Fibroblast of villous mesenchyme (primary cell): ENCODE results near the gene LSM14B. TPM values are rescaled to one million over a fixed set of nuclear protein-coding genes. Genes with fewer than 3 reads are reported as not detected.

ENCODE experiments used
- DNase-seq: peaks from one replicate; pipeline ENCODE4 v3.0.0-alpha.2; 2010; ENCODE audit warnings: low read depth
- H3K4me3 ChIP-seq: 2 replicates; pipeline ENCODE4 v1.5.1; 2011; ENCODE audit warnings: low read depth, mild to moderate bottlenecking, low read length
- total RNA-seq: library from RNA; depleted of rRNA; stranded (reverse); fragments of >200 nt; gene quantifications from 2 replicates; pipeline ENCODE4 v1.2.3, GENCODE V29; 2012
- TF ChIP-seq, protein P1 (sequence below): IDR thresholded peaks from 2 replicates; pipeline ENCODE4 v1.5.1; 2012; ENCODE audit warnings: low read depth, mild to moderate bottlenecking, low read length; ENCODE audit not compliant: insufficient read depth

Gene LSM14B
- total RNA-seq, 1 donor: 30.7 TPM

DNA sequence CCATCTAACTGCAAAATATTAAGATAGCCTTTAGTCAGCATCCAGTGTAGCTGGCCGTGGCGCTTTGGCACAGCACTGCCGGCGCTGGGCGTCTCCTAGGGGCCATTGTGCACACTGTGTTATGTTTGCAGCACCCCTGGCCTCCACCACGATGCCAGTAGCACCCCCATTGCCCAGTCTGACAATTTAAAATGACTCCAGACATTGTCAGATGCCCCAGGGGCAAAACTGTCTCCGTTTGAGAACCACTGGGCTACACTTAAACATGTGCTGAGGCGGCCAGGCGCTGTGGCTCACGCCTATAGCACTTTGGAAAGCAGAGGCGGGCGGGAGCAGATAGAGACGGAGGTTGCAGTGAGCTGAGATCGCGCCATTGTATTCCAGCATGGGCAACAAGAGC lies 54.6 kb downstream of the LSM14B start:
- no peak overlapping the region for H3K4me3 ChIP-seq

DNA sequence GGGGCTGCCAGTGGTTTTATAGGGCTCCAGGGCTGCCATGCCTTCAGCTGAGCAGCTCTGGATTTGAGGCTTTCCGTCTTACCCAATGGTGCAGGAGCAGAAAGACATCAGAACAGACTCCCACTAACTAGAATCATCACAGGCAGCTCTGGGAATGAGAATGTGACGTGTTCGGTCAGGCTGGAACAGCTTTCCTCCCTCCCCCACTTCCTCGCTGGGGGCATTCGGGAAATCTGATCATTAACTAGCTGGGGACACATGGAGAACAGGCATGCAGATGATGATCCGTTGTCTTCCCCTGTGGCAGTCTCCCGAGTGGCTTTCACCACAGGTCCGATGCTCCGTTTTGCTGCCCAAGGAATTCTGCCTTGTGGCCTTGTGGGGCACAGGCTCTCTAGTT lies 55.0 kb downstream of the LSM14B start:
- no peak for DNase-seq
- H3K4me3 ChIP-seq: no peak overlapping the region
- TF ChIP-seq, protein P1, sequence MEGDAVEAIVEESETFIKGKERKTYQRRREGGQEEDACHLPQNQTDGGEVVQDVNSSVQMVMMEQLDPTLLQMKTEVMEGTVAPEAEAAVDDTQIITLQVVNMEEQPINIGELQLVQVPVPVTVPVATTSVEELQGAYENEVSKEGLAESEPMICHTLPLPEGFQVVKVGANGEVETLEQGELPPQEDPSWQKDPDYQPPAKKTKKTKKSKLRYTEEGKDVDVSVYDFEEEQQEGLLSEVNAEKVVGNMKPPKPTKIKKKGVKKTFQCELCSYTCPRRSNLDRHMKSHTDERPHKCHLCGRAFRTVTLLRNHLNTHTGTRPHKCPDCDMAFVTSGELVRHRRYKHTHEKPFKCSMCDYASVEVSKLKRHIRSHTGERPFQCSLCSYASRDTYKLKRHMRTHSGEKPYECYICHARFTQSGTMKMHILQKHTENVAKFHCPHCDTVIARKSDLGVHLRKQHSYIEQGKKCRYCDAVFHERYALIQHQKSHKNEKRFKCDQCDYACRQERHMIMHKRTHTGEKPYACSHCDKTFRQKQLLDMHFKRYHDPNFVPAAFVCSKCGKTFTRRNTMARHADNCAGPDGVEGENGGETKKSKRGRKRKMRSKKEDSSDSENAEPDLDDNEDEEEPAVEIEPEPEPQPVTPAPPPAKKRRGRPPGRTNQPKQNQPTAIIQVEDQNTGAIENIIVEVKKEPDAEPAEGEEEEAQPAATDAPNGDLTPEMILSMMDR: no peak

More for the DNA sequence above, 54.6 kb downstream of the LSM14B start:
- TF ChIP-seq, protein P1: no peak
- DNase-seq: no peak

DNA sequence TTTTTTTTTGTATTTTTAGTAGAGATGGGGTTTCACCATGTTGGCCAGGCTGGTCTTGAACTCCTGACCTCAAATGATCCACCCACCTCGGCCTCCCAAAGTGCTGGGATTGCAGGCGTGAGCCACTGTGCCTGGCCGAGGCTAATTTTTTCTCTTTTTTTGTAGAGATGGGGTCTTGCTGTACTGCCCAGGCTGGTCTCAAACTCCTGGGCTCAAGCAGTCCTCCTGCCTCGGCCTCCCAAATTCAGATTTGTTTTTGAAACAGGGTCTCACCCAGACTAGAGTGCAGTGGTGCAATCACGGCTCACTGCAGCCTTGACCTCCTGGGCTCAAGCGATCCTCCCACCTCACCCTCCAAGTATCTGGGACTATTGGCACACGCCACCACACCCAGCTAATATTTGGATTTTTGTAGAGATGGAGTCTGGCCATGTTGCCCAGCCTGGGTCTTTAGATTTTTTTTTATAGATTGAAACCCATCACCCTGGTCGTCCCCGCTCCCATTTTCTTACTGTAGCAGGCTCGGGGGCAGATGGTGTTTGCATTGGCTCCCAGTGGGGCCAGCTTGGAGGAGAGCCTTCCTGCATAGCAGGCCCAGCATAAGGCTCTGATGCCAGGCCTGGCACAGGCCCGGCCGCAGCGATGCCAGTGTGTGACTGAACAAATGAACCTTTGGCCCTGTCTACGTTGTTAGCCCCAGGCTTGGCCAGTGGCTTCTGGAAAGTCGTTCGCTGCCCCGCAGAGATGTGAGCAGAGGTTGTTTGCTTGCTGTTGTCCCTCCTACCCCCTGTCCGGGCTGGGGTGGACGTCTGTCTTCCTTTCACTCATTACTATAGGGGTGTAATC lies 56.3 kb downstream of the LSM14B start:
- TF ChIP-seq, protein P1: no peak
- H3K4me3 ChIP-seq: no peak overlapping the region
- no peak for DNase-seq

DNA sequence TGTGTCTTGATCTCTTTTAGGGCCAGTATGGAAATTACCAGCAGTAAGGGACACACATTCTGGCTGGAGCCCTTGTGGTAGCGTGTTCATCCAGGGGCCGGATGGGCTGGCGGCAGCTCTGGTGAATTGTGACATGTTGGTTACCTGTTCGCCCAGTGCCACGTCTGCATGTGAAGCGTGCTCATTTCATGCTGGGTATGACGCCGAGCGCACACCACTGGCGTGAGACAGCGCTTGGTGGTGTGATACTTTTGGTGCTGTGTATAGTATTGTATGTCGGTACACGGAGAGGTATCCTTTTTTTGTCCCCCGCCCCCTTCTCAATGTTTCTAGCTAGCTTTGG lies 56.9 kb downstream of the LSM14B start:
- no peak overlapping the region for H3K4me3 ChIP-seq
- DNase-seq: no peak
- TF ChIP-seq, protein P1: no peak

DNA sequence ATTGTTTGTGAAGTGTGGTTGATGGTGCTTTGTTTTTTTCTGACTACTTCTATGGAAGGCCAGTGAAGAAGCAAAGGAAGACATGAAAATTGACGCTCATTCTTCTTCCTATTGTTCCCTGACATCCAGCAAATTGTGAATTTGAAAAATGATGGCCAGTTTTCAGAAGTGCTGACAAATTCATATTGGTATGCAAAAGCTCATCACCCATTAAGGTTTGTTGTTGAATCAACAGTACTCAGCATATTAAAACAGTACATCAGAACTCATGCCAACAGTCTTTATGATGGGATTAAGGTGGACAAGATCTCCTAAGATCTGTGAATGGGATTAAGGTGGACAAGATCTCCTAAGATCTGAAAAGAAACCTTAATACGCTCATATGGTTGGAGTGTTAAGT lies 59.5 kb downstream of the LSM14B start:
- TF ChIP-seq, protein P1: no peak
- H3K4me3 ChIP-seq: peak overlapping the region; percentile 76
- DNase-seq: no peak

DNA sequence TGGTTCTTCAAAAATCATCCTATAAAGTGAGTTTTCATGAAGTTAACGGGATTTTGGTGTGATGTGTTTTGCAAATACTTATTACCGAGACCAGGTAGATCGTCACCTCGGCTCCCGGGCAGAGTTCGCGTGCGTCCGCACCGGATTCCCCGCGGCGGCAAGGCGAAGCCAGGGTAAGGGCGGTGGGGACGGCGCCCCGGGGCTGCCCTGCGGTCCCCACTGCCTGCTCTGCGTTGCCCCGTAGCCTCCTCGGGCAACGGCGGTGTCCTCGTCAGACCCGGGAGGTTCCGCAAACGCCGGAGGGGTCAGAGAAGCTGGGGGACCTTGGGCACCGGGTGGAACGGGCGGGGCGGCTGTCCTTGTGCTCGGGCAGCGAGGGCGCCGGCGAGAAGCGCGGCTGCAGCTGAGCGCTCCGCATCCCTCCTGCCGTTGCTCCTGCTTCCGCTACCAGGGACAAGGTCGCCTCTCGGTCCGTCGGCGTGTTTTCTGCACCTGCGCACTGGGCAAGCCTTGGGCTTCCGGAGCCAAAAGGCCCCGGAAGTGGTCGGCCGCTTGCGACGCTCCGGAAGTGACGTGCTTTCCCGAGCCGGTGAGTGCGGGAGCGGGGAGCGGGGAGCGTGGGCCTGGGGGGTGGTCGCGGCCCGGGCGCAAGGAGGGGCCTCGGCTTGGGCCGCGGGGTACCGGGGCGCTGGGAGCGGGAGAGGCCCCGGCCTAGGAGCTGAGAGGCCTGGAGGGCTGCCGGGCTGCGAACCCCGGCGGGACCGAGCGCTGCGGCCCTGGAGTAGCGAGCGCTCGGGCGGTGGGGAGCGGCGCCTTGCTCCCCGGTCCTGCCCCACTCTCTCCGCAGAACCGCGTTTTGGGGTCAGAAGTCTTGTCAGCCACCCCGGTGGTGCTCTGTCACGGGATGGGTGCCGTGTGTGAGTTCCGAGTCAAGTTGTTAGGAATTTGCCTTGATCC lies 60.5 kb downstream of the LSM14B start, which contains the start of gene MTG2:
Gene MTG2 (plus strand): TSS at position 560 of the 957 bp plus-strand sequence. CDS start 10,393 bp downstream, outside the sequence.
- TF ChIP-seq, protein P1: no peak
- peak within 1 kb of the TSS; percentile 76 for H3K4me3 ChIP-seq
- peak; percentile 96 for DNase-seq
